Skeletal muscle tissue (tissue), 4 donors: ENCODE measurements around the gene SLF2. TPM values are rescaled to one million over a fixed set of nuclear protein-coding genes. Genes with fewer than 3 reads are reported as not detected.

ENCODE experiments used
- H3K27ac ChIP-seq: one replicate; pipeline ENCODE4 v1.7.0; 2013; ENCODE audit warnings: mild to moderate bottlenecking, low read depth, low read length, inconsistent platforms
- H3K27me3 ChIP-seq, 3 donors: one replicate each; pipeline ENCODE4 v1.7.0; 2013; ENCODE audit warnings: low read length in 3 of 3; ENCODE audit not compliant: control insufficient read depth in 3 of 3, insufficient read depth in 3 of 3
- H3K36me3 ChIP-seq, 3 donors: one replicate each; pipeline ENCODE4 v1.7.0; 2013; ENCODE audit warnings: low read length in 3 of 3; ENCODE audit not compliant: control insufficient read depth in 3 of 3, insufficient read depth in 3 of 3
- H3K4me1 ChIP-seq, 3 donors: one replicate each; pipeline ENCODE4 v1.7.0; 2013; ENCODE audit warnings: low read length in 3 of 3, mild to moderate bottlenecking in 3 of 3; ENCODE audit not compliant: control insufficient read depth in 3 of 3, insufficient read depth in 3 of 3
- H3K4me3 ChIP-seq, 3 donors: one replicate each; pipeline ENCODE4 v1.7.0; 2013; ENCODE audit warnings: low read length in 3 of 3
- H3K9ac ChIP-seq, 3 donors: one replicate each; pipeline ENCODE4 v1.7.0; 2013; ENCODE audit warnings: low read length in 3 of 3, mild to moderate bottlenecking in 3 of 3, moderate library complexity in 2 of 3, low read depth in 1 of 3
- H3K9me3 ChIP-seq, 3 donors: one replicate each; pipeline ENCODE4 v1.7.0; 2013; ENCODE audit warnings: low read length in 3 of 3; ENCODE audit not compliant: control insufficient read depth in 3 of 3
- total RNA-seq: library from RNA; depleted of rRNA; stranded (reverse); fragments of >200 nt; gene quantifications from one replicate; pipeline ENCODE4 v1.2.3, GENCODE V29; 2014
- donor health status: Osteomylitis.

Gene SLF2
- total RNA-seq, 1 donor from 2014 or later = 98.6 TPM

DNA sequence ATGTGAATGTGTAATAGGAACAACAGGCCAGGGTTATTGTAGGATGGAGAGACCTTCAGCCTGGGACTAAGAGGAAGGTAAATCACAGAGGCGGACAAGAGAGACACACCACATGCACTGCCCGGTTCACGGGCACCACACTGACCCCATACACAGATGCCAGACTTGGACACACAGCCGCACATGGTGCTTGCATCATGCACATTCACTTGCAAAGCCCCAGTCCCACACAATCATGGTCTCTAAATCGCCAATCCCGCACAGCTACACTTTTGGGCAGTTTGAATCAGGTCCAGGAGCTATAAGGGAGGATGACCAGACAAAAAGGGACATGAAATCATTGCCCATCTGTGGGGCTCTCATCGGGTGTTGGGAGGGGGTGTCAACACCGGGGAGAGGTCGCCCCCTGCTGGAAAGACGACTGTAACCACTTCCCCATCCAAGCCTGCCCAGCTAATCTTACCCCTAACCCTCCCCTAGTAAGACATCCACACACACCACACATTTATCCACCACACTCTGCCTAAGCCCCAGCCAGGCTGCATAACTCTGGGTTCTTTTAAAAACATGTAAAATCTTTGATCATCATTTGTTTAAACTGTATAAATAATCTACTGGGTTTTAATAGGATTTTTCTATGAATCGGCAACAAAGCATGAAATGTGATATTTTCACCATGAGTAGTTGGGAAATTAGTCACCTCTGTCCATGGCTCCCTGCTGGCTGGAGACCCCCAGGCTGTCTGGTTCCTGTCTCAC, 40.5 kb upstream of the SLF2 start:
- no peaks in the 10 kb centered on the region for H3K9me3 ChIP-seq

DNA sequence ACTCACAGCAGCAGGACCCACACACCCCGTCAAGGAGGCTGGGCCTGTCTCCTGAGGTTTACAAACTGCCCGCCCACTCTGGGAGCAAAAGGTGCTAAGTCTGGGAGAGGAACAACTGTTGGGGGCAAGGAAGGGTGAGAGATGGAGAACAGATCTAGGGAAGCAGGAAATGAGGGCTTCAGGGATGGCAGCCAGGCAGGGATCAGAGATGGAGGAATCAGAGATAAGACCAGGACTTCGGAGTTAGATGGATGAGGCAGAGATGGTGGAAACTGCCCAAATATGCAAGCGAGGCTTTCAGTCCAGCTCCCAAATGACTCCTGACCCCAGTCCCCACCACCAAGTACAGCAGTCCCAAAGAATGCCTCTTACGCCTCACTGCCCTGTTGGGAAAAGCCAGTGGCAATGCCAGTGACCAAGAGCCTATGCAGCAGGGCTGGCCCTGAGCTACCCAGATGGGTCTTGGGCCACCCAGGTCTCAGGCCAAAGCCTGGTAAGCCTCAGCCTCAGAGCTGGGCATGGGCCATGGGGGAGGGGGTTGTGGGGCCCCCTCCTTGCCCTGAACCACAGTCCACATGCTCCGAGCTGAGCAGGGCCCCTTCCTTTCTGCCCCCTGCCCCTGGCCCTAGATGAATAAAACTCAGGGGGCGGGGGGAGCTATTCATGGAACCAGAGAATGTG, 39.5 kb upstream of the SLF2 start:
- H3K9me3 ChIP-seq = no peaks in the 10 kb centered on the region
- H3K27me3 ChIP-seq = peaks cover 18 to 36% (median 34%) of the 10 kb centered on the region in 3 donors
- H3K4me1 ChIP-seq = no peaks in the 10 kb centered on the region
- no peak overlapping the region for H3K4me3 ChIP-seq
- H3K27ac ChIP-seq = no peak overlapping the region
- no peak overlapping the region for H3K9ac ChIP-seq
- H3K36me3 ChIP-seq = no peaks in the 10 kb centered on the region

More for the DNA sequence above, 40.5 kb upstream of the SLF2 start:
- Histone ChIP-seq H3K27ac (no peak overlapping the region), H3K9ac (no peak overlapping the region), H3K4me3 (no peak overlapping the region), H3K27me3 (peaks cover 15 to 41% (median 30%) of the 10 kb centered on the region in 3 donors), H3K4me1 (no peaks in the 10 kb centered on the region), H3K36me3 (no peaks in the 10 kb centered on the region)

DNA sequence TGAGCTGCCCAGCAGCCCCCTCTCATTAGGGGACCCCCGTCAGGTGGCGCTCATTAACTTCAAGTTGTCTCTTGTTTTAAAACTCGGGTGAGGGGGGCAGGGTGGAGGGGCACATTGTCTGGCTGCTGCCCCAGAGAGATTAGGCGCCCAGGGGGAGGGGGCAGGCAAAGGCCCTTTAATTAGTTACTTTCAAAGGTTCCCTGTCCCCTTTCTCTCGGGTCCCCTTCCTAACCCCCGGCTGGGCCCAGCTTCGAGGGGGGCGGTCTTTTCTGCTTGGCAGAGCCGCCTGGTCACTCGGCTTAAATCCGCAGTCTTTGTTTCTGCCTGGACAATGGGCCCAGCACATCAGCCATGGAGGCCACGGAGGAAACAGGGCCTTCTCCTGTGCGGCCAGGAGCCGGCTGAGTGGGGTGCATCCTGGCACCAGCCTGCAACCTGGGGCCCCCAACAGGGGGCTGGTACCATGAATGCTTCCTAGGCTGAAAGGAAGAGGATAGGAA, 38.9 kb upstream of the SLF2 start:
- Histone ChIP-seq H3K4me3 (no peak overlapping the region), H3K9ac (no peak overlapping the region), H3K27ac (no peak overlapping the region), H3K36me3 (no peaks in the 10 kb centered on the region), H3K4me1 (no peaks in the 10 kb centered on the region), H3K9me3 (no peaks in the 10 kb centered on the region), H3K27me3 (peaks cover 23 to 35% (median 29%) of the 10 kb centered on the region in 3 donors)

DNA sequence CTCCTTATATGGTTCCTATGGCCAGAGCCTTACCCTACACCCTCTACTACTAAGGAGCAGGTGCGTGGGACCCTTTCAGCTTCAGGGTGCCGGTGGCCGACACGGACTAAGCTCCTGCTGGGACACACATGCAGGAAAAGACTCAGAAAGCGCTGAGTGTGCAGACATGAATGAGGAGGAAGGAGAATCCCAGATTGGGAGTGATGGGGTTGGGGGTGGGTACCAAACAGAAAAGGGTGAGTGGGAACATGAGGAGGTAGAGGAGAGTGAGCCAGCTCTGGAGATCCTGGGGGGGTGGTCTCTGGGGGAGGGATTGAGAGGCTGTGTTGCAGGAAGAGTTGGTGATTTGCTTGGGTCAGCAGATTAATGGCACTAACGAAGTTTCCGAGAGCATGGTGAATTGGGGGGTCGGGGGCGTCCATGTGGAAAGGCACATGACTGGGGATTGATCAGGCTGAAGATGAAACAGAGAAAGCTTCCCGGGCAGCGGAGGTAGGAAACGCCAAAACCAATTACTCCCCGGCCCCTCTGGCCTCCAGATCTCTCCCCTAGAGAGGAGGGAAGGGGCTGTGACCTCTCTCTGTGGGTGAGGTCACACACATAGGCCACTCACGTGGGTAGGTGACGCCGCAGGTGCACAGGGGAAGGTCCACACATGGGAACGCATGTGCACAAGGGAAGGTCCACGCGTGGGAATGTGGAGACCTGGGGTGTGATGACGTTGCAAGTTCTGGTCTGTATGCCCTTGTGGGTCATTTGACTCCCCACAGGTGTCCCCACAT, 37.9 kb upstream of the SLF2 start:
- Histone ChIP-seq H3K9me3 (no peaks in the 10 kb centered on the region), H3K27me3 (peaks cover 24 to 35% (median 34%) of the 10 kb centered on the region in 3 donors), H3K36me3 (no peaks in the 10 kb centered on the region), H3K4me1 (no peaks in the 10 kb centered on the region), H3K27ac (no peak overlapping the region), H3K9ac (no peak overlapping the region), H3K4me3 (no peak overlapping the region)

DNA sequence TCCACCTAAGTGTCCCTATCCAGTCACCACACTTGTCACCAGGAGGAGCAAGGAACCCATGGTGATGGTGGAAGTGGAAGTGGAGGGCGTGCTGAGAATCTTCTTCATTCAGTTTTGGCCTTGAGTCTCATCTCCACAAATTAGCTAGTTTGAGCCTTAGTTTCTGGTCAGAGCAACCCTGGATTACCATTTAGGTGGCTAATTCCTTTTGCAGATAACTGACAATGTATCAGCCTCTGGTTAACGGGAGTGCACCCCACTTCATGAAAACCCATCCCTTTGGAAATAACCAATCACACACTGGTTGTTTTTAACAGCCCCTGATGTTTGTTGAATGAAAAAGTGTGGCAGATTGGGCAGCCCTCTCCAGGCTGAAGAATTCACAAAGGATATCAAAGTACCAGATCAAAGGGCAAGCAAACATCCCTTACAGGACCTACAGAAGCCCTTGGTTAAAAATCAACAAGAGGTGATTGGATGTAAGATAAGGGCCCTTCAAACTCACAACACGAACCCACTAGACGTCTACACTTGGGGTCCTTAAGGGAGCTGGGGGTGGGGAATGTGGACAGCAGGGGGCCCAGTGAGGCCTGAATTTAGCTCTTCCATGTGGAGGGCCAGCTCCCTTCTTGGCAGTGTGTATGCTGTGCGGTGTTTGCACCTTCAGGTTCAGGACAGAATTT, 37.1 kb upstream of the SLF2 start:
- no peak overlapping the region for H3K4me3 ChIP-seq
- no peaks in the 10 kb centered on the region for H3K36me3 ChIP-seq
- H3K27ac ChIP-seq = no peak overlapping the region
- no peak overlapping the region for H3K9ac ChIP-seq
- no peaks in the 10 kb centered on the region for H3K9me3 ChIP-seq
- peaks cover 24 to 35% (median 35%) of the 10 kb centered on the region in 3 donors for H3K27me3 ChIP-seq
- H3K4me1 ChIP-seq = no peaks in the 10 kb centered on the region

DNA sequence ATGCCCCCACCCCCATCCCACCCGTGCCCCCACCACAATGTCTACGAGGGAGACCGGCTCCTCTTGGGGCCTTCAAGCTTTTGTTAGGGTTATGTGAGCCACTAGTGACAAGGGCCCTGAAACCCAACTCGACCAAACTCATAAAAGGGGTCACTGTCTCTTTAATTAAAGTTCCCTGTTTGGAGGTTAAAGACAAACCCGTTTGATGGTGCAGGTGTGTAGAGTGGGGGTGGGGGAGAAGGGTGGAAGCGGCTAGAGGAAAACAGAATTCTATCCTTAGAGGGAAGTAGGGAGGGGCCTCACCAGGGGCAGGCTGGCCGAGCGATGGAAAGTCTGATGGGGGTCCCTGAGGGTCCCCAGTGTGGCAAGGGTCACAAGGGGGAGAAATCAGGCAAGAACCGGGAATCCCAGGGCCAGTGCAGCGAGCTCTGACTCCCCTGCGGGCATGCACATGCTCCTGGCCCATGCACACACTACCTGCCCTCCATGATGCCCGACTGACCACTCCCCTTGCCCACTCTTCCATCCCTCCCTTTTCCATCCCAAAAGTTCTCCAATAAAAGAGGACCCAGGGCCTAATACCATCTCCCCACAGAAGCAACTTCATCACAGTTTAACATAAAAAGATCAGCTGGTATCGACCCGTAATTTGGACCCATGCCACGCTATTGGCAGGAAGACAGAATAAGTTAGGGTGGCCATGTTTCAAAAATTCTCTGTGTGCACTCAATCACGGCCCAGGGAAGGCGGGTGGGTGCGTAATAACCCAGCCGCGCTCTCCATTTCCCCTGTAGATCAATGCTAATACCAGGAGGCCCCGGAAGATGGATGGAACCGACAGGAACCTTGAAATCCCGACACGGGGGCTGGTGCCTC, 35.9 kb upstream of the SLF2 start:
- Histone ChIP-seq H3K4me3 (no peak overlapping the region), H3K27ac (no peak overlapping the region), H3K27me3 (peaks cover 24 to 37% (median 35%) of the 10 kb centered on the region in 3 donors), H3K36me3 (no peaks in the 10 kb centered on the region), H3K4me1 (no peaks in the 10 kb centered on the region), H3K9ac (no peak overlapping the region), H3K9me3 (no peaks in the 10 kb centered on the region)

DNA sequence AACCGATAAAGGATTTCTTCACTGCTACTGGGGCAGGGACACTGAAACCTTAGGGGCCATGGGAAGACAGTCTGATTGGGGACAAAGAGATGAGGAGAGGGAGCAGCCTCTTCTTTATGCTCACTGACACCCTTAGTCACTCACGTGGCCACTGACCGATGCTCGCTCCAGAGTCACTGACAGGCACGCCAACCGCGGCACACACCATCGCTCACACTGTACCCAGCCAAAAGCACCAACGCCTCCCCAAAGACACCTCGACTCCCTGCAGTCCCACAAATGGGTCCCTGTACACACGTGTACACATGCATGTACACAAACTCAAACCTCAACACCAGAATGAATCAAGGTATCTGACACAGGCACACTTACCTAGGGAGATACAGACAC, 35.3 kb upstream of the SLF2 start:
- H3K27me3 ChIP-seq = peaks cover 24 to 35% (median 35%) of the 10 kb centered on the region in 3 donors
- no peak overlapping the region for H3K4me3 ChIP-seq
- no peaks in the 10 kb centered on the region for H3K36me3 ChIP-seq
- H3K9ac ChIP-seq = no peak overlapping the region
- H3K9me3 ChIP-seq = no peaks in the 10 kb centered on the region
- no peak overlapping the region for H3K27ac ChIP-seq
- peaks cover 0 to 2% (median 0%) of the 10 kb centered on the region in 3 donors for H3K4me1 ChIP-seq

DNA sequence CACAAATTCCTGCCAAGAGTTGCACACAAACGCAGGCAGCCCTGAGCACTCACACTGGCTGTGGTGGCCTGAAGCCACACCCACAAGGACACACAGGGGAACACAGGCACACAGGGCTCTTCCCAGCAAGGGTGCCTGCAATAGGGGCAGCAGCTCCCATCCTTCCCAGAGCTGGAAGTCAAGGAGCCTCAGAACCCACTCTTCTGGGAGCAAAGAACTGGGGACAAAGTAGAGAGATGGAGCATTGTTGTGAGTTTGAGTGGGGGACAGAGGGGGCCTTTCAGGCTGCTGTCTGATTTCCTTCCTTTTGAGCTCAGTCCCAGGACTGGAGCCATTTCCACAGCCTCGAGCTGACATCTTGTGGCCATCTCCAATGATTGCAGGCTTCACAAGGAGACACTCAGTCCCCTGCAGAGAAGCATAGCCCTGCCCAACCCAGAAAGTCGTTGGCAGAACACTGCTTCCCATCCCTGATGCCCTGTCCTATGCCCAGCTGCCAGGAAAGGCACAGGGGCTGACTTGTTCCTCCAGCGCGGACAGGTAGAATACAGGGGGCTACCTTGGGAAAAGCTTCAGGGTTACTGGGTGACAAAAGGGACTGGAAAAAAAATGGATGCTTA, 34.4 kb upstream of the SLF2 start:
- Histone ChIP-seq H3K36me3 (no peaks in the 10 kb centered on the region), H3K4me1 (peaks cover 0 to 8% (median 5%) of the 10 kb centered on the region in 3 donors), H3K27ac (no peak overlapping the region), H3K4me3 (no peak overlapping the region), H3K9ac (no peak overlapping the region), H3K9me3 (no peaks in the 10 kb centered on the region), H3K27me3 (peaks cover 15 to 40% (median 32%) of the 10 kb centered on the region in 3 donors)
